Fibroblast of gingiva (primary cell): ENCODE measurements around the gene ELMO2.
A peak's percentile ranks its signal among the peaks of the same experiment; 100 is the strongest.
"Not testable (repeated sequence)": the region's sequence is repeated elsewhere in the genome, so short reads cannot be mapped to it uniquely, and the experiment has no call there.

Experiments used
- DNase-seq: peaks from one replicate; pipeline ENCODE4 v3.0.0-alpha.2; 2011; ENCODE audit warnings: low read depth

The ELMO2 gene

GRCh38 chr20:46406986-46407670 is 713 bp upstream of the ELMO2 start:
- no peak for DNase-seq

- peak; percentile 57 for DNase-seq
These were observed 4.0 kb downstream of the ELMO2 start for GRCh38 chr20:46402331-46402811.

GRCh38 chr20:46401478-46401860 is 4.9 kb downstream of the ELMO2 start:
- DNase-seq: no peak

GRCh38 chr20:46400828-46401477 is 5.5 kb downstream of the ELMO2 start:
- peak; percentile 80 for DNase-seq

- peak; percentile 86 for DNase-seq
These were observed 6.2 kb downstream of the ELMO2 start for GRCh38 chr20:46400253-46400652.

GRCh38 chr20:46399401-46399800 is 7.0 kb downstream of the ELMO2 start:
- no peak for DNase-seq

- no peak for DNase-seq
These were observed 7.5 kb downstream of the ELMO2 start for GRCh38 chr20:46398963-46399362.

- DNase-seq: no peak
These were observed 10.2 kb downstream of the ELMO2 start for GRCh38 chr20:46396052-46396740.

- no peak for DNase-seq
These were observed 11.3 kb downstream of the ELMO2 start for GRCh38 chr20:46394872-46395760.

- DNase-seq: no peak
These were observed 12.4 kb downstream of the ELMO2 start for GRCh38 chr20:46393967-46394366.

- no peak for DNase-seq
These were observed 17.5 kb downstream of the ELMO2 start for GRCh38 chr20:46388937-46389336.

GRCh38 chr20:46388201-46388836 is 18.1 kb downstream of the ELMO2 start:
- no peak for DNase-seq

GRCh38 chr20:46387054-46387453 is 19.4 kb downstream of the ELMO2 start:
- DNase-seq: not testable (repeated sequence)

- DNase-seq: no peak
These were observed 27.9 kb downstream of the ELMO2 start for GRCh38 chr20:46378412-46379009.

GRCh38 chr20:46377518-46377917 is 28.9 kb downstream of the ELMO2 start:
- no peak for DNase-seq

- no peak for DNase-seq
These were observed 30.1 kb downstream of the ELMO2 start for GRCh38 chr20:46376196-46376785.

- no peak for DNase-seq
These were observed 30.6 kb downstream of the ELMO2 start for GRCh38 chr20:46375771-46376170.

- no peak for DNase-seq
These were observed 32.0 kb downstream of the ELMO2 start for GRCh38 chr20:46374383-46374782.

- DNase-seq: peak; percentile 54
These were observed 34.8 kb downstream of the ELMO2 start for GRCh38 chr20:46371656-46372055.

- no peak for DNase-seq
These were observed 37.5 kb downstream of the ELMO2 start for GRCh38 chr20:46368902-46369268.
